WTC11 (cell line): ENCODE data around the gene DCLK1. TPM values are rescaled to one million over a fixed set of nuclear protein-coding genes. Genes with fewer than 3 reads are reported as not detected.
A peak's percentile ranks its signal among the peaks of the same experiment; 100 is the strongest.

Experiments
- ATAC-seq: fragments of 200-7000 bp; cut with Tn5 transposase; 2 replicates; pipeline ENCODE4 v1.10.0; 2021; ENCODE audit warnings: mild to moderate bottlenecking, moderate library complexity
- CTCF ChIA-PET: fragments of 300-600 bp; sonication (Branson Sonifier 250); formaldehyde crosslinking; loops from one replicate; lab custom pipeline; 2021; ENCODE audit warnings: antibody characterized with exemption; lab: Charles Lee
- POLR2A ChIA-PET: fragments of 350-600 bp; sonication (Branson Sonifier 250); formaldehyde crosslinking; loops from one replicate; lab custom pipeline; 2021; ENCODE audit warnings: antibody characterized with exemption; lab: Charles Lee
- DNase-seq: peaks from one replicate; pipeline ENCODE4 v3.0.0; 2021; ENCODE audit warnings: low spot score
- H3K27ac Mint-ChIP-seq: 2 replicates; pipeline ENCODE4 v1.8.0; 2021; ENCODE audit warnings: mixed read lengths
- H3K27me3 Mint-ChIP-seq: 2 replicates; pipeline ENCODE4 v1.8.0; 2021; ENCODE audit warnings: low read depth, mild to moderate bottlenecking, moderate library complexity, mixed read lengths
- H3K36me3 Mint-ChIP-seq: 2 replicates; pipeline ENCODE4 v1.8.0; 2021; ENCODE audit warnings: mixed read lengths
- H3K4me1 Mint-ChIP-seq: 2 replicates; pipeline ENCODE4 v1.8.0; 2022; ENCODE audit warnings: mixed read lengths
- H3K4me3 Mint-ChIP-seq: 2 replicates; pipeline ENCODE4 v1.8.0; 2021; ENCODE audit warnings: mild to moderate bottlenecking, moderate library complexity, mixed read lengths
- H3K9me3 Mint-ChIP-seq: 2 replicates; pipeline ENCODE4 v1.8.0; 2021; ENCODE audit warnings: mixed read lengths
- FOXP1 ChIP-seq: sonication (generic); formaldehyde crosslinking; IDR thresholded peaks from 2 replicates; pipeline ENCODE4 v1.8.0; 2022; ENCODE audit warnings: missing genetic modification reagents, mild to moderate bottlenecking, moderate library complexity, borderline replicate concordance
- JAZF1 ChIP-seq: fragments of 250-450 bp; sonication (Bioruptor Pico); IDR thresholded peaks from 2 replicates; pipeline ENCODE4 v1.9.0; 2021; ENCODE audit warnings: moderate library complexity, mild to moderate bottlenecking, inconsistent platforms
- JUN ChIP-seq: sonication (generic); formaldehyde crosslinking; IDR thresholded peaks from 2 replicates; pipeline ENCODE4 v1.8.0; 2023; ENCODE audit warnings: mild to moderate bottlenecking, missing genetic modification reagents
- KAT7 ChIP-seq: sonication (generic); formaldehyde crosslinking; IDR thresholded peaks from 2 replicates; pipeline ENCODE4 v1.8.1; 2023; ENCODE audit warnings: missing genetic modification reagents, mild to moderate bottlenecking, borderline replicate concordance
- NFATC4 ChIP-seq: fragments of 250-450 bp; sonication (Bioruptor Pico); IDR thresholded peaks from 2 replicates; pipeline ENCODE4 v1.9.0; 2021; ENCODE audit warnings: mild to moderate bottlenecking
- NR1H2 ChIP-seq: sonication (generic); formaldehyde crosslinking; IDR thresholded peaks from 2 replicates; pipeline ENCODE4 v1.9.0; 2021; ENCODE audit warnings: mild to moderate bottlenecking, moderate library complexity, missing genetic modification reagents
- OVOL2 ChIP-seq: fragments of 250-450 bp; sonication (Bioruptor Pico); IDR thresholded peaks from 2 replicates; pipeline ENCODE4 v1.9.0; 2021; ENCODE audit warnings: mild to moderate bottlenecking, borderline replicate concordance
- SMAD4 ChIP-seq: sonication (generic); formaldehyde crosslinking; IDR thresholded peaks from 2 replicates; pipeline ENCODE4 v1.8.0; 2022; ENCODE audit warnings: mild to moderate bottlenecking, missing genetic modification reagents
- TCF7 ChIP-seq: sonication (generic); formaldehyde crosslinking; IDR thresholded peaks from 2 replicates; pipeline ENCODE4 v1.8.0; 2022; ENCODE audit warnings: mild to moderate bottlenecking, low read depth, missing genetic modification reagents, moderate library complexity
- TEAD1 ChIP-seq: sonication (generic); formaldehyde crosslinking; IDR thresholded peaks from 2 replicates; pipeline ENCODE4 v1.8.0; 2022; ENCODE audit warnings: mild to moderate bottlenecking, missing genetic modification reagents
- ZBTB21 ChIP-seq: sonication (generic); formaldehyde crosslinking; IDR thresholded peaks from 2 replicates; pipeline ENCODE4 v1.8.1; 2023; ENCODE audit warnings: mild to moderate bottlenecking, missing genetic modification reagents, borderline replicate concordance
- ZNF232 ChIP-seq: sonication (generic); formaldehyde crosslinking; IDR thresholded peaks from 2 replicates; pipeline ENCODE4 v1.8.0; 2022; ENCODE audit warnings: mild to moderate bottlenecking, missing genetic modification reagents
- ZNF263 ChIP-seq: sonication (generic); formaldehyde crosslinking; IDR thresholded peaks from 2 replicates; pipeline ENCODE4 v1.8.1; 2022; ENCODE audit warnings: low read depth, mild to moderate bottlenecking, moderate library complexity, missing genetic modification reagents
- total RNA-seq: library from RNA; stranded (reverse); gene quantifications from 3 replicates; pipeline ENCODE4 v1.2.3, GENCODE V29; 2021
- TF ChIP-seq, protein P1 (sequence below): sonication (generic); formaldehyde crosslinking; IDR thresholded peaks from 2 replicates; pipeline ENCODE4 v1.8.1; 2022; ENCODE audit warnings: missing genetic modification reagents, borderline replicate concordance
- TF ChIP-seq, protein P2 (sequence below): sonication (generic); formaldehyde crosslinking; IDR thresholded peaks from 2 replicates; pipeline ENCODE4 v1.8.1; 2022; ENCODE audit warnings: mild to moderate bottlenecking, moderate library complexity, missing genetic modification reagents
- TF ChIP-seq, protein P3 (sequence below): sonication (generic); formaldehyde crosslinking; IDR thresholded peaks from 2 replicates; pipeline ENCODE4 v1.8.0; 2022; ENCODE audit warnings: mild to moderate bottlenecking, missing genetic modification reagents
- TF ChIP-seq, protein P4 (sequence below): sonication (generic); formaldehyde crosslinking; conservative IDR thresholded peaks from 2 replicates; pipeline ENCODE4 v1.8.1; 2022; ENCODE audit warnings: mild to moderate bottlenecking, missing genetic modification reagents
- TF ChIP-seq, protein P5 (sequence below): sonication (generic); formaldehyde crosslinking; IDR thresholded peaks from 2 replicates; pipeline ENCODE4 v1.8.0; 2023; ENCODE audit warnings: mild to moderate bottlenecking, missing genetic modification reagents
- TF ChIP-seq, protein P6 (sequence below): sonication (generic); formaldehyde crosslinking; IDR thresholded peaks from 2 replicates; pipeline ENCODE4 v1.8.1; 2023; ENCODE audit warnings: mild to moderate bottlenecking, missing genetic modification reagents
- TF ChIP-seq, protein P7 (sequence below): fragments of 250-450 bp; sonication (Bioruptor Pico); IDR thresholded peaks from 2 replicates; pipeline ENCODE4 v1.9.0; 2021; ENCODE audit warnings: mild to moderate bottlenecking, borderline replicate concordance

DCLK1 gene
- total RNA-seq, 1 experiment from 2014 or later, result 18.5 TPM

DNA sequence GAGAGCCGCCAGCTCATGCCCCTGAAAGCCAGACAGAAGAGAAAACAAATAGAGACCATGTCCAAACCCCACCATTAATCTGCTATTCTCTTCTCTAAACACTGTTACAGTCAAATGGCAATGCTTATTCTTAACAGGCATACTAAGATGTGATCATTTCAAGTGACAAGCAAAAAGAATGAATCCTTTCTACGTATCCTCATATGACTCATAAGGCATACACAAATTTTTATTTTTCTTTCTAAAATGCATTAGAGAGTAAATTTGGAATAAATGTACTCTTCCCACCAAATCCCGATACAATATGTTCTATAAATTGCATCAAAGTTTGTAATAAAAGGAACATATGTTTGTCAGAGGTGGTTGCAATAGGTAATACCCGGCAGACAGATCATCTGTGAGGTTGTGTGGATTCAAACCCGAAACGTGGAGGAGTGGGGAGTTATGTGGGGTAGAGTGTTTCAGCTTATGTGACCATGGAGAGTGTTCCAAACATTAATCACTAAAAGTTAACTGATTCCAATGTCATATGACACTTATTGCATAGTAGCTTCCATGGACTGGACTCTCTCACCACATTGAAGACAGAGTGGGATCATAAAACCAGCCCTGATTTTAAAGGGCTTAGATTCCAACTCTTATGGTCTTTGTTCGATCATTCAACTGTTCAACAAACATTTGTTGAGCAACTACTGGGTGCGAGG, 213.1 kb downstream of the DCLK1 start (continued):
- TF ChIP-seq, protein P1, sequence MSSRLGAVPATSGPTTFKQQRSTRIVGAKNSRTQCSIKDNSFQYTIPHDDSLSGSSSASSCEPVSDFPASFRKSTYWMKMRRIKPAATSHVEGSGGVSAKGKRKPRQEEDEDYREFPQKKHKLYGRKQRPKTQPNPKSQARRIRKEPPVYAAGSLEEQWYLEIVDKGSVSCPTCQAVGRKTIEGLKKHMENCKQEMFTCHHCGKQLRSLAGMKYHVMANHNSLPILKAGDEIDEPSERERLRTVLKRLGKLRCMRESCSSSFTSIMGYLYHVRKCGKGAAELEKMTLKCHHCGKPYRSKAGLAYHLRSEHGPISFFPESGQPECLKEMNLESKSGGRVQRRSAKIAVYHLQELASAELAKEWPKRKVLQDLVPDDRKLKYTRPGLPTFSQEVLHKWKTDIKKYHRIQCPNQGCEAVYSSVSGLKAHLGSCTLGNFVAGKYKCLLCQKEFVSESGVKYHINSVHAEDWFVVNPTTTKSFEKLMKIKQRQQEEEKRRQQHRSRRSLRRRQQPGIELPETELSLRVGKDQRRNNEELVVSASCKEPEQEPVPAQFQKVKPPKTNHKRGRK, result no peak
- TF ChIP-seq FOXP1 (CRISPR knock-in tag) (no peak), JUN (CRISPR knock-in tag) (no peak), NR1H2 (no peak), SMAD4 (CRISPR knock-in tag) (no peak)
- TF ChIP-seq, protein P2, sequence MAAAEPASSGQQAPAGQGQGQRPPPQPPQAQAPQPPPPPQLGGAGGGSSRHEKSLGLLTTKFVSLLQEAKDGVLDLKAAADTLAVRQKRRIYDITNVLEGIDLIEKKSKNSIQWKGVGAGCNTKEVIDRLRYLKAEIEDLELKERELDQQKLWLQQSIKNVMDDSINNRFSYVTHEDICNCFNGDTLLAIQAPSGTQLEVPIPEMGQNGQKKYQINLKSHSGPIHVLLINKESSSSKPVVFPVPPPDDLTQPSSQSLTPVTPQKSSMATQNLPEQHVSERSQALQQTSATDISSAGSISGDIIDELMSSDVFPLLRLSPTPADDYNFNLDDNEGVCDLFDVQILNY, result no peak
- TF ChIP-seq, protein P3, sequence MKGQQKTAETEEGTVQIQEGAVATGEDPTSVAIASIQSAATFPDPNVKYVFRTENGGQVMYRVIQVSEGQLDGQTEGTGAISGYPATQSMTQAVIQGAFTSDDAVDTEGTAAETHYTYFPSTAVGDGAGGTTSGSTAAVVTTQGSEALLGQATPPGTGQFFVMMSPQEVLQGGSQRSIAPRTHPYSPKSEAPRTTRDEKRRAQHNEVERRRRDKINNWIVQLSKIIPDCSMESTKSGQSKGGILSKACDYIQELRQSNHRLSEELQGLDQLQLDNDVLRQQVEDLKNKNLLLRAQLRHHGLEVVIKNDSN (CRISPR knock-in tag), result no peak

DNA sequence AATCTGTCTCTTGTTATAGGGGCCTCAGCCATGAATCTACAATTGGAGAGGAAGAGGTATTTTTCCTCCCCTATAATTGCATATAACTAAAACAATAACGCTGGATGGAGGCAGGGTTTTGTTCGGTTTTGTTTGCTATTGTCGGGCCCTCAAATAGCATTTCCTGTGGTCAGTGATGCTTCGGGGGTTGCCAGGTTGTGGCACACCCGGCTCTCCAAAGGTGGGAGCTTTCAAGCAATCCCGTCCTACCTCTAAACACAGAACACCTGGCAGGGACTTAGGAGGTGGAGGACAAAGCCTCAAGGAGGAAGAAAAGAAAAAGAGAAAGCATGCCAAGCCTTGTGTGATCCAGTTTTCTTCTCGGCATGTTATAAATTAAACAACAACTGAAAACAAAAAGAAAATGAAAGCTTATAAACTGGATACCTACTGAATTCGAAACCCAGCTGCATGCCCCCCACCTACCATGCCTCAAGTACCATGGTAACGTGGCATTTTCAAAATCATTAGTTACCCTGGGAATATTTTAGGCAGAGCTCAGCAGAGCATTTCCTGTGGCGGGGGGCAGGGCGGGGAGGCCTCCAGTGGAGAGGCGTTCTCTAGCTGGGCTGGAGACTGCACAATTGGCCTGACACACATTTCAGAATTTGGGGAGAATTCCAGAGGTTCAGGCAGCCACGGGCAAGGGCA, 213.8 kb downstream of the DCLK1 start:
- ChIA-PET CTCF (interaction anchor here (0.6 to 1.2 kb wide), 5 partner anchors 10 to 99 kb away, joined by 3 to 4 read pairs (median 4); no protein-coding TSS in a partner anchor), POLR2A (interaction anchor here (0.6 kb wide), 1 partner anchor 114 kb away, joined by 3 read pairs; no protein-coding TSS in a partner anchor)
- no peaks in the 10 kb centered on the region; the same call in 1 of the 2 replicates for H3K36me3 Mint-ChIP-seq
- H3K27ac Mint-ChIP-seq, result 0 out of 2 replicates have a peak overlapping the region, but pooled peaks have one; percentile 12
- H3K27me3 Mint-ChIP-seq, result no peaks in the 10 kb centered on the region
- H3K9me3 Mint-ChIP-seq, result peaks cover 9% of the 10 kb centered on the region
- ATAC-seq, result peak; percentile 53
- peaks cover 55% of the 10 kb centered on the region for H3K4me1 Mint-ChIP-seq
- H3K4me3 Mint-ChIP-seq, result no peak overlapping the region
- no peak for DNase-seq
- no peak for TF ChIP-seq TCF7 (CRISPR knock-in tag)
- TF ChIP-seq ZBTB21, result no peak
- TF ChIP-seq KAT7, result no peak
- no peak for TF ChIP-seq OVOL2
- TF ChIP-seq, protein P4, sequence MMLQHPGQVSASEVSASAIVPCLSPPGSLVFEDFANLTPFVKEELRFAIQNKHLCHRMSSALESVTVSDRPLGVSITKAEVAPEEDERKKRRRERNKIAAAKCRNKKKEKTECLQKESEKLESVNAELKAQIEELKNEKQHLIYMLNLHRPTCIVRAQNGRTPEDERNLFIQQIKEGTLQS (CRISPR knock-in tag), result no peak
- TF ChIP-seq, protein P5, sequence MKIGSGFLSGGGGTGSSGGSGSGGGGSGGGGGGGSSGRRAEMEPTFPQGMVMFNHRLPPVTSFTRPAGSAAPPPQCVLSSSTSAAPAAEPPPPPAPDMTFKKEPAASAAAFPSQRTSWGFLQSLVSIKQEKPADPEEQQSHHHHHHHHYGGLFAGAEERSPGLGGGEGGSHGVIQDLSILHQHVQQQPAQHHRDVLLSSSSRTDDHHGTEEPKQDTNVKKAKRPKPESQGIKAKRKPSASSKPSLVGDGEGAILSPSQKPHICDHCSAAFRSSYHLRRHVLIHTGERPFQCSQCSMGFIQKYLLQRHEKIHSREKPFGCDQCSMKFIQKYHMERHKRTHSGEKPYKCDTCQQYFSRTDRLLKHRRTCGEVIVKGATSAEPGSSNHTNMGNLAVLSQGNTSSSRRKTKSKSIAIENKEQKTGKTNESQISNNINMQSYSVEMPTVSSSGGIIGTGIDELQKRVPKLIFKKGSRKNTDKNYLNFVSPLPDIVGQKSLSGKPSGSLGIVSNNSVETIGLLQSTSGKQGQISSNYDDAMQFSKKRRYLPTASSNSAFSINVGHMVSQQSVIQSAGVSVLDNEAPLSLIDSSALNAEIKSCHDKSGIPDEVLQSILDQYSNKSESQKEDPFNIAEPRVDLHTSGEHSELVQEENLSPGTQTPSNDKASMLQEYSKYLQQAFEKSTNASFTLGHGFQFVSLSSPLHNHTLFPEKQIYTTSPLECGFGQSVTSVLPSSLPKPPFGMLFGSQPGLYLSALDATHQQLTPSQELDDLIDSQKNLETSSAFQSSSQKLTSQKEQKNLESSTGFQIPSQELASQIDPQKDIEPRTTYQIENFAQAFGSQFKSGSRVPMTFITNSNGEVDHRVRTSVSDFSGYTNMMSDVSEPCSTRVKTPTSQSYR (CRISPR knock-in tag), result no peak
- TF ChIP-seq, protein P6, sequence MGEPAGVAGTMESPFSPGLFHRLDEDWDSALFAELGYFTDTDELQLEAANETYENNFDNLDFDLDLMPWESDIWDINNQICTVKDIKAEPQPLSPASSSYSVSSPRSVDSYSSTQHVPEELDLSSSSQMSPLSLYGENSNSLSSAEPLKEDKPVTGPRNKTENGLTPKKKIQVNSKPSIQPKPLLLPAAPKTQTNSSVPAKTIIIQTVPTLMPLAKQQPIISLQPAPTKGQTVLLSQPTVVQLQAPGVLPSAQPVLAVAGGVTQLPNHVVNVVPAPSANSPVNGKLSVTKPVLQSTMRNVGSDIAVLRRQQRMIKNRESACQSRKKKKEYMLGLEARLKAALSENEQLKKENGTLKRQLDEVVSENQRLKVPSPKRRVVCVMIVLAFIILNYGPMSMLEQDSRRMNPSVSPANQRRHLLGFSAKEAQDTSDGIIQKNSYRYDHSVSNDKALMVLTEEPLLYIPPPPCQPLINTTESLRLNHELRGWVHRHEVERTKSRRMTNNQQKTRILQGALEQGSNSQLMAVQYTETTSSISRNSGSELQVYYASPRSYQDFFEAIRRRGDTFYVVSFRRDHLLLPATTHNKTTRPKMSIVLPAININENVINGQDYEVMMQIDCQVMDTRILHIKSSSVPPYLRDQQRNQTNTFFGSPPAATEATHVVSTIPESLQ (CRISPR knock-in tag), result no peak
- TF ChIP-seq ZNF263, result no peak
- no peak for TF ChIP-seq NFATC4 (CRISPR knock-in tag)
- no peak for TF ChIP-seq ZNF232
- no peak for TF ChIP-seq JAZF1
- TF ChIP-seq NR1H2, result no peak
- TF ChIP-seq TEAD1 (CRISPR knock-in tag), result no peak
- TF ChIP-seq, protein P7, sequence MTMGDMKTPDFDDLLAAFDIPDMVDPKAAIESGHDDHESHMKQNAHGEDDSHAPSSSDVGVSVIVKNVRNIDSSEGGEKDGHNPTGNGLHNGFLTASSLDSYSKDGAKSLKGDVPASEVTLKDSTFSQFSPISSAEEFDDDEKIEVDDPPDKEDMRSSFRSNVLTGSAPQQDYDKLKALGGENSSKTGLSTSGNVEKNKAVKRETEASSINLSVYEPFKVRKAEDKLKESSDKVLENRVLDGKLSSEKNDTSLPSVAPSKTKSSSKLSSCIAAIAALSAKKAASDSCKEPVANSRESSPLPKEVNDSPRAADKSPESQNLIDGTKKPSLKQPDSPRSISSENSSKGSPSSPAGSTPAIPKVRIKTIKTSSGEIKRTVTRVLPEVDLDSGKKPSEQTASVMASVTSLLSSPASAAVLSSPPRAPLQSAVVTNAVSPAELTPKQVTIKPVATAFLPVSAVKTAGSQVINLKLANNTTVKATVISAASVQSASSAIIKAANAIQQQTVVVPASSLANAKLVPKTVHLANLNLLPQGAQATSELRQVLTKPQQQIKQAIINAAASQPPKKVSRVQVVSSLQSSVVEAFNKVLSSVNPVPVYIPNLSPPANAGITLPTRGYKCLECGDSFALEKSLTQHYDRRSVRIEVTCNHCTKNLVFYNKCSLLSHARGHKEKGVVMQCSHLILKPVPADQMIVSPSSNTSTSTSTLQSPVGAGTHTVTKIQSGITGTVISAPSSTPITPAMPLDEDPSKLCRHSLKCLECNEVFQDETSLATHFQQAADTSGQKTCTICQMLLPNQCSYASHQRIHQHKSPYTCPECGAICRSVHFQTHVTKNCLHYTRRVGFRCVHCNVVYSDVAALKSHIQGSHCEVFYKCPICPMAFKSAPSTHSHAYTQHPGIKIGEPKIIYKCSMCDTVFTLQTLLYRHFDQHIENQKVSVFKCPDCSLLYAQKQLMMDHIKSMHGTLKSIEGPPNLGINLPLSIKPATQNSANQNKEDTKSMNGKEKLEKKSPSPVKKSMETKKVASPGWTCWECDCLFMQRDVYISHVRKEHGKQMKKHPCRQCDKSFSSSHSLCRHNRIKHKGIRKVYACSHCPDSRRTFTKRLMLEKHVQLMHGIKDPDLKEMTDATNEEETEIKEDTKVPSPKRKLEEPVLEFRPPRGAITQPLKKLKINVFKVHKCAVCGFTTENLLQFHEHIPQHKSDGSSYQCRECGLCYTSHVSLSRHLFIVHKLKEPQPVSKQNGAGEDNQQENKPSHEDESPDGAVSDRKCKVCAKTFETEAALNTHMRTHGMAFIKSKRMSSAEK (CRISPR knock-in tag), result no peak
